A673 (cell line): Measurements from ENCODE around the gene RAB13. TPM values are rescaled to one million over a fixed set of nuclear protein-coding genes. Genes with fewer than 3 reads are reported as not detected.

Experiments used
- BruUV-seq: library from RNA; stranded (reverse); fragments of 400-500 nt; replicated peaks from 2 replicates; lab custom pipeline; 2021; lab: Mats Ljungman, UMichigan
- CTCF ChIA-PET: fragments of 300-600 bp; sonication (Branson Sonifier 250); formaldehyde crosslinking; loops from one replicate; lab custom pipeline; 2022; ENCODE audit warnings: antibody characterized with exemption; lab: Charles Lee
- POLR2A ChIA-PET: fragments of 300-600 bp; sonication (Branson Sonifier 250); formaldehyde crosslinking; loops from one replicate; lab custom pipeline; 2022; ENCODE audit warnings: antibody characterized with exemption; ENCODE audit not compliant: low non-redundant PET; lab: Charles Lee
- DNase-seq: peaks from one replicate; pipeline ENCODE4 v3.0.0-alpha.2; 2015; ENCODE audit warnings: low spot score
- H3K27ac ChIP-seq: fragments of 200-600 bp; sonication (generic); 2 replicates; pipeline ENCODE4 v1.5.1; 2016; ENCODE audit warnings: mixed run types, low read depth, mild to moderate bottlenecking, mixed read lengths, antibody characterized with exemption, low read length; ENCODE audit not compliant: poor library complexity, severe bottlenecking
- H3K27me3 ChIP-seq: fragments of 200-600 bp; sonication (generic); replicated peaks from 2 replicates; pipeline ENCODE4 v1.6.1; 2017; ENCODE audit warnings: mixed run types, low read depth, mild to moderate bottlenecking, mixed read lengths, antibody characterized with exemption, low read length; ENCODE audit not compliant: insufficient read depth, poor library complexity
- H3K36me3 ChIP-seq: fragments of 200-600 bp; sonication (generic); 2 replicates; pipeline ENCODE4 v1.6.1; 2016; ENCODE audit warnings: mixed run types, mild to moderate bottlenecking, mixed read lengths, antibody characterized with exemption, low read length; ENCODE audit not compliant: insufficient read depth, poor library complexity, severe bottlenecking
- H3K4me1 ChIP-seq: fragments of 200-600 bp; sonication (generic); 2 replicates; pipeline ENCODE4 v1.6.1; 2017; ENCODE audit warnings: mixed run types, mild to moderate bottlenecking, mixed read lengths, antibody characterized with exemption, low read length; ENCODE audit not compliant: insufficient read depth, poor library complexity, severe bottlenecking
- H3K4me3 ChIP-seq: fragments of 200-600 bp; sonication (generic); 2 replicates; pipeline ENCODE4 v1.5.1; 2016; ENCODE audit warnings: low read depth, mixed run types, mild to moderate bottlenecking, mixed read lengths, low read length; ENCODE audit not compliant: poor library complexity, severe bottlenecking
- H3K9me3 ChIP-seq: fragments of 200-600 bp; sonication (generic); 2 replicates; pipeline ENCODE4 v1.6.1; 2016; ENCODE audit warnings: mixed run types, low read depth, mild to moderate bottlenecking, mixed read lengths, antibody characterized with exemption, low read length; ENCODE audit not compliant: poor library complexity, severe bottlenecking
- EZH2 ChIP-seq: fragments of 200-600 bp; sonication (generic); IDR thresholded peaks from 2 replicates; pipeline ENCODE4 v1.6.1; 2017; ENCODE audit warnings: borderline replicate concordance, low read depth, mild to moderate bottlenecking, mixed read lengths, antibody characterized with exemption, low read length; ENCODE audit not compliant: poor library complexity, severe bottlenecking
- intact Hi-C: fragments of 100-400 bp; cut with micrococcal nuclease; formaldehyde crosslinking; loops from one replicate; pipeline ENCODE4 v1.10.0; 2022; ENCODE audit not compliant: unreplicated experiment
- total RNA-seq: library from RNA; stranded (reverse); gene quantifications from 2 replicates; pipeline ENCODE4 v1.2.3, GENCODE V29; 2021
- TF ChIP-seq, protein P1 (sequence below): fragments of 300-800, 200-600 bp; sonication (generic); conservative IDR thresholded peaks from 2 replicates; pipeline ENCODE4 v1.5.1; 2017; ENCODE audit warnings: low read depth, mild to moderate bottlenecking, antibody characterized with exemption, low read length, moderate library complexity, mixed read lengths

The RAB13 gene
- total RNA-seq, 1 experiment from 2014 or later = 206 TPM

DNA sequence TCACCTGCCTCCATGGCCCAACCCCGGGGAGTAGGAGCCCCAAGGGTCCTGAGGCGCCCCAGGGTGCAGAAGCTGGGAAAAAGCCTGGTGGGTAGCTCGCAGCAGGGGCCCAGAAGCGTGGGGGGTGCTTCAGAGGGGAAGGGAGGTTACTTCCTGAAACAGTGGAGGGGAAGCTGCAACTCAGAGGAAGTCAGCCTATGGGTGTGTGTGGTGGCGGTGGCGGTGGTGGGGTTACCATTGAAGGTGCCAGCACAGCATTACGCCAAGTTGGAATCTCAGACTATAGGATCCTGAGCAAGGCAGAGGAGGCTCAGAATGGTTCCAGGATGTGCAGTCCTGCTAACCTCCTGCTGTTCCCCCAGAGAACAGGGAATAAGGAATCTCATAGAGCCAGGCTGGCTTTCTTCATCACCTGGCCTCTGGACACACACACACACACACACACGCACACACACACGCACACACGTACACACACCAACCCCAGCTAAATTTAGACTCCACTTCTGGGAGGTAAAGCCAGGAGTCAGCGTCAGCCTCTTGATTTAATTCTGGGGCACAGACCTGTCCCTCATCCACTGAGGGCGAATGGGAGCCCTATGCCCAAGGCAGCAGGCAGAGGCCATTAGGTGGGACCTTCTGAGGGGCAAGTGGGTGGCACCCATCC is 40.9 kb downstream of the RAB13 start:
- H3K4me1 ChIP-seq = peaks cover 6% of the 10 kb centered on the region
- peak overlapping the region; percentile 98 for H3K4me3 ChIP-seq
- intact Hi-C loops = no loop called here
- TF ChIP-seq EZH2 = no peak
- TF ChIP-seq, protein P1, sequence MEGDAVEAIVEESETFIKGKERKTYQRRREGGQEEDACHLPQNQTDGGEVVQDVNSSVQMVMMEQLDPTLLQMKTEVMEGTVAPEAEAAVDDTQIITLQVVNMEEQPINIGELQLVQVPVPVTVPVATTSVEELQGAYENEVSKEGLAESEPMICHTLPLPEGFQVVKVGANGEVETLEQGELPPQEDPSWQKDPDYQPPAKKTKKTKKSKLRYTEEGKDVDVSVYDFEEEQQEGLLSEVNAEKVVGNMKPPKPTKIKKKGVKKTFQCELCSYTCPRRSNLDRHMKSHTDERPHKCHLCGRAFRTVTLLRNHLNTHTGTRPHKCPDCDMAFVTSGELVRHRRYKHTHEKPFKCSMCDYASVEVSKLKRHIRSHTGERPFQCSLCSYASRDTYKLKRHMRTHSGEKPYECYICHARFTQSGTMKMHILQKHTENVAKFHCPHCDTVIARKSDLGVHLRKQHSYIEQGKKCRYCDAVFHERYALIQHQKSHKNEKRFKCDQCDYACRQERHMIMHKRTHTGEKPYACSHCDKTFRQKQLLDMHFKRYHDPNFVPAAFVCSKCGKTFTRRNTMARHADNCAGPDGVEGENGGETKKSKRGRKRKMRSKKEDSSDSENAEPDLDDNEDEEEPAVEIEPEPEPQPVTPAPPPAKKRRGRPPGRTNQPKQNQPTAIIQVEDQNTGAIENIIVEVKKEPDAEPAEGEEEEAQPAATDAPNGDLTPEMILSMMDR = no peak
- DNase-seq = peak; percentile 41
- H3K27ac ChIP-seq = peak overlapping the region; percentile 94
- no peaks in the 10 kb centered on the region for H3K27me3 ChIP-seq
- H3K9me3 ChIP-seq = no peaks in the 10 kb centered on the region
- H3K36me3 ChIP-seq = peaks cover 24% of the 10 kb centered on the region
- CTCF ChIA-PET = interaction anchor here (0.5 kb wide), 1 partner anchor 334 kb away, joined by 4 read pairs; no protein-coding TSS in a partner anchor
- POLR2A ChIA-PET = no interaction called here
- no TSS peak for BruUV-seq

DNA sequence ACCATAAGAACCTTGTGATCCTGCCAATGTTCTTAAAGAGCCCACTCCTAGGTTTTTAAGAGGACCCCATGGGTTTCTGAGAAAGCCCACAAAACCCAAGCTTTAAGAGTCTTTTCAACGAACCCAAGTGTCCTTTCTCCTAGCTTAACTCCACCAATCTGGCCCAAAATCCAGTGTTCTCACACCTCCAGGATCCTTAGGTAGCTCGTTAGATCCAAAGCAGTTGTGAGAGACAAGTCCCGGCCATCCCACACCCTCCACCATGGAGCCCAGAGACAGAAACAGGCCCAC is 41.4 kb downstream of the RAB13 start:
- TSS peak; percentile 25 for BruUV-seq
- peak overlapping the region; percentile 98 for H3K4me3 ChIP-seq

DNA sequence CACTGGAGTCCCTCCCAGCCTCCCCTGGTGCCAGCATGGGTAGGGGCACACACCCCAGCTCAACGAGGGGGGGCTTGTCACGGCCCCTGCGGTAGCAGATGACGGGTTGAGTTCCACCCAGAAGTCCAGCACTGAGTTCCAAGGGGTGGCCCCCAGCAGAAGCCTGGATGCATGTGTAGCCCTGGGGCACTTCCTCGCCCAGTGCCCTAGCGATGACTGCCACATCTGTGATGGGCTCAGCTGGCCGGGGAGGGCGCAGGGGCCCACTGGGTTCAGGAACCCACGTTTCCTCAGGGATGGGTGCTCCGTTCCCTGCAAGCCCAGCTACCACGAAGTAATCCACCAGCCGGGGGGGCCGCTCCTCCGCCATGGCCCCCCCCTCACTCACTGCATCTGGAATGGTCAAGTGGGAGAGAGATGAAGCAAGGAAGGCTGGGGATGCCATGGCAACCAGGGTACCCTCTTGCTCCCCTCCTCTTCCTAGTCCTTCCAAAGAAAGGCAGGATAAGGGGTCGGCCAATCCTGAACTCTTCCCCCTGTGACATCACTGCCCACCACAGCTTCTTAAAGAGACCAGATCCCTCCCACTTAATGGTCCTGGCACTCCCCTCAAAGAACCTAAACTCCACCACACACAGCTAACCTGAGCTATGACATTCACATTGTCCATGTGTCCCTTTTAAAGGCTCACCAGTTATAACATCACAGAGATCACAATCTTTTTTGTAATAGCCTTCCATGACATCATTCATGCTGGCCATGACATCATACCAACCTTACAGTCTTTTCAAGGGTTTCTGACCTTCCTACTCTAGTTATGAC is 41.9 kb downstream of the RAB13 start:
- intact Hi-C loops = no loop called here
- no TSS peak for BruUV-seq
- ChIA-PET CTCF (interaction anchor here (0.6 to 0.7 kb wide), 2 partner anchors 123 to 420 kb away, joined by 5 to 9 read pairs; no protein-coding TSS in a partner anchor), POLR2A (interaction anchor here (0.6 kb wide), 1 partner anchor 21 kb away, joined by 4 read pairs; no protein-coding TSS in a partner anchor)
- no peak for TF ChIP-seq EZH2
- TF ChIP-seq, protein P1 = no peak
- Histone ChIP-seq H3K9me3 (no peaks in the 10 kb centered on the region), H3K27me3 (no peaks in the 10 kb centered on the region), H3K36me3 (peaks cover 19% of the 10 kb centered on the region), H3K4me3 (no peak overlapping the region), H3K4me1 (peaks cover 6% of the 10 kb centered on the region), H3K27ac (peak overlapping the region; percentile 94)
- DNase-seq = peak; percentile 30

More for the DNA sequence above, 41.4 kb downstream of the RAB13 start:
- ChIA-PET CTCF (interaction anchor here (0.5 to 0.6 kb wide), 2 partner anchors 334 to 420 kb away, joined by 4 to 9 read pairs; no protein-coding TSS in a partner anchor), POLR2A (no interaction called here)
- peaks cover 19% of the 10 kb centered on the region for H3K36me3 ChIP-seq
- intact Hi-C loops = no loop called here
- H3K9me3 ChIP-seq = no peaks in the 10 kb centered on the region
- no peaks in the 10 kb centered on the region for H3K27me3 ChIP-seq
- no peak for TF ChIP-seq EZH2
- TF ChIP-seq, protein P1 = no peak
- peaks cover 6% of the 10 kb centered on the region for H3K4me1 ChIP-seq
- peak overlapping the region; percentile 94 for H3K27ac ChIP-seq
- DNase-seq = no peak
